Measurements from ENCODE around the gene PIP5KL1. TPM values are rescaled to one million over a fixed set of nuclear protein-coding genes. Genes with fewer than 3 reads are reported as not detected.

PIP5KL1 gene
- total RNA-seq, 2 experiments from 2014 or later: 0.95 to 4.4 TPM

GRCh38 chr9:127938298-127938690 lies 7.7 kb upstream of the PIP5KL1 start:
- H3K36me3 ChIP-seq (ENCODE audit: insufficient read depth, low read length): peaks cover 52% of the 10 kb centered on the region
- H3K4me2 ChIP-seq (ENCODE audit: low read length): peak overlapping the region; percentile 71
- peaks cover 23% of the 10 kb centered on the region; the same call in 1 of the 2 replicates for H3K79me2 ChIP-seq (ENCODE audit: insufficient read depth, low read depth, low read length)
- peaks cover 10% of the 10 kb centered on the region; the same call in 1 of the 2 replicates for H4K20me1 ChIP-seq (ENCODE audit: insufficient read depth, low read length)
- H3K4me3 ChIP-seq (ENCODE audit: low read depth, low read length, poor library complexity, severe bottlenecking): peak overlapping the region; percentile 81
- H3K9me3 ChIP-seq (ENCODE audit: low read length): no peaks in the 10 kb centered on the region
- H3K9me2 ChIP-seq (ENCODE audit: insufficient read depth, low read length): no peaks in the 10 kb centered on the region
- TF ChIP-seq EZH2phosphoT487 (IDR thresholded peaks at IDR 0.05; ENCODE audit: borderline replicate concordance, low read depth, low read length): no peak
- no peak for TF ChIP-seq CTCF (conservative IDR thresholded peaks at IDR 0.05; ENCODE audit: low read length)
- H3K27ac ChIP-seq (ENCODE audit: low read depth, low read length, poor library complexity, severe bottlenecking): peak overlapping the region; percentile 15
- H2AFZ ChIP-seq (ENCODE audit: low read length): no peak overlapping the region
- intact Hi-C loops (cut with micrococcal nuclease; ENCODE audit: unreplicated experiment): no loop called here
- peaks cover 33% of the 10 kb centered on the region for H3K4me1 ChIP-seq (ENCODE audit: insufficient read depth, low read length, poor library complexity, severe bottlenecking)
- POLR2A ChIA-PET: no interaction called here
- BruUV-seq (replicated peaks): no TSS peak
- no peak for DNase-seq (ENCODE audit: low spot score)
- CTCF ChIA-PET (ENCODE audit: unreplicated experiment): no interaction called here

- peak within 1 kb of the TSS; percentile 81 for H3K4me3 ChIP-seq (ENCODE audit: low read depth, low read length, poor library complexity, severe bottlenecking)
- peaks cover 45% of the 10 kb centered on the region for H3K36me3 ChIP-seq (ENCODE audit: insufficient read depth, low read length)
- TF ChIP-seq CTCF (conservative IDR thresholded peaks at IDR 0.05; ENCODE audit: low read length): no peak
- TF ChIP-seq EZH2phosphoT487 (IDR thresholded peaks at IDR 0.05; ENCODE audit: borderline replicate concordance, low read depth, low read length): no peak
- peaks cover 28% of the 10 kb centered on the region for H3K4me1 ChIP-seq (ENCODE audit: insufficient read depth, low read length, poor library complexity, severe bottlenecking)
- TSS peak; percentile 74 for BruUV-seq (replicated peaks)
- peak; percentile 96 for DNase-seq (ENCODE audit: low spot score)
- H3K9me2 ChIP-seq (ENCODE audit: insufficient read depth, low read length): no peaks in the 10 kb centered on the region
- H3K4me2 ChIP-seq (ENCODE audit: low read length): peak within 1 kb of the TSS; percentile 71
- H3K9me3 ChIP-seq (ENCODE audit: low read length): no peaks in the 10 kb centered on the region
- peaks cover 10% of the 10 kb centered on the region; the same call in 1 of the 2 replicates for H4K20me1 ChIP-seq (ENCODE audit: insufficient read depth, low read length)
- peaks cover 23% of the 10 kb centered on the region; the same call in 1 of the 2 replicates for H3K79me2 ChIP-seq (ENCODE audit: insufficient read depth, low read depth, low read length)
- H2AFZ ChIP-seq (ENCODE audit: low read length): peak within 1 kb of the TSS; percentile 3; the same call in 1 of the 2 replicates
- intact Hi-C loops (cut with micrococcal nuclease; ENCODE audit: unreplicated experiment): no loop called here
- ChIA-PET POLR2A (interaction anchor here (1.0 to 1.1 kb wide), 2 partner anchors 21 to 93 kb away, joined by 3 read pairs; no protein-coding TSS in a partner anchor), CTCF (ENCODE audit: unreplicated experiment) (interaction anchor here (0.5 kb wide), 1 partner anchor 33 kb away, joined by 4 read pairs; no protein-coding TSS in a partner anchor)
- H3K27ac ChIP-seq (ENCODE audit: low read depth, low read length, poor library complexity, severe bottlenecking): peak within 1 kb of the TSS; percentile 36
Observed at GRCh38 chr9:127937388-127938297, 7.1 kb upstream of the PIP5KL1 start, which contains the start of gene DPM2. Gene DPM2 (minus strand): TSS chr9:127937854. CDS start chr9:127937820, 34 bp downstream.

Measured in OCI-LY7 (cell line).